Cardiac fibroblast (primary cell): ENCODE data around the gene RAB11FIP4.

Experiments
- DNase-seq, 2 donors: peaks; one replicate each; pipeline versions ENCODE4 v3.0.0 to v3.0.0-alpha.2; 2010; ENCODE audit warnings: low read depth in 2 of 2
- H3K4me3 ChIP-seq, 2 donors: replicated peaks in 1 of 2; 1 replicate in 1 of 2; 2 replicates in 1 of 2; pipeline ENCODE4 v1.5.1; 2011; ENCODE audit warnings: low read depth in 2 of 2, low read length in 2 of 2, mild to moderate bottlenecking in 2 of 2, moderate library complexity in 1 of 2
- CTCF ChIP-seq: IDR thresholded peaks from one replicate; pipeline ENCODE4 v1.5.1; 2011; ENCODE audit warnings: low read depth, mild to moderate bottlenecking, low read length, inconsistent platforms

RAB11FIP4 gene

GRCh38 chr17:31497994-31498826, 106.7 kb downstream of the RAB11FIP4 start:
- no peak for TF ChIP-seq CTCF
- H3K4me3 ChIP-seq, result no peak overlapping the region
- DNase-seq, result no peak

- no peak for TF ChIP-seq CTCF
- H3K4me3 ChIP-seq, result no peak overlapping the region
- DNase-seq, result peak in 1 of 2 donors; percentile 40
Measured at GRCh38 chr17:31499771-31500554, 108.5 kb downstream of the RAB11FIP4 start.

- H3K4me3 ChIP-seq, result no peak overlapping the region
- DNase-seq, result no peak
- no peak for TF ChIP-seq CTCF
Measured at GRCh38 chr17:31506517-31506916, 115.0 kb downstream of the RAB11FIP4 start.

- H3K4me3 ChIP-seq, result no peak overlapping the region
- peak; percentile 22 for TF ChIP-seq CTCF
- no peak for DNase-seq
Measured at GRCh38 chr17:31508288-31509094, 117.0 kb downstream of the RAB11FIP4 start.

GRCh38 chr17:31509095-31509804, 117.8 kb downstream of the RAB11FIP4 start:
- H3K4me3 ChIP-seq, result no peak overlapping the region
- no peak for DNase-seq
- no peak for TF ChIP-seq CTCF

- no peak for DNase-seq
- H3K4me3 ChIP-seq, result no peak overlapping the region
- no peak for TF ChIP-seq CTCF
Measured at GRCh38 chr17:31509805-31510177, 118.3 kb downstream of the RAB11FIP4 start.
